ENCODE data around the gene MXRA8.
A peak's percentile ranks its signal among the peaks of the same experiment; 100 is the strongest.
"Not testable (repeated sequence)": the region's sequence is repeated elsewhere in the genome, so short reads cannot be mapped to it uniquely, and the experiment has no call there.

The MXRA8 gene

GRCh38 chr1:1358433-1359271 is at the start of gene MXRA8:
Gene MXRA8, minus strand, starts transcription at chr1:1358555. Its CDS starts 51 bp downstream, at chr1:1358504.
- no peak for DNase-seq

- peak; percentile 19 for DNase-seq
Observed at GRCh38 chr1:1407636-1408318, 49.4 kb upstream of the MXRA8 start.

- peak; percentile 95 for DNase-seq
Observed at GRCh38 chr1:1406821-1407635, 48.7 kb upstream of the MXRA8 start, which contains the start of gene MRPL20. Gene MRPL20, minus strand, starts transcription at chr1:1407293. Its CDS starts 76 bp downstream, at chr1:1407217.

- DNase-seq, result no peak
Observed at GRCh38 chr1:1406101-1406820, 47.9 kb upstream of the MXRA8 start.

GRCh38 chr1:1403653-1404052 is 45.3 kb upstream of the MXRA8 start:
- peak; percentile 74 for DNase-seq

- not testable (repeated sequence) for DNase-seq
Observed at GRCh38 chr1:1402901-1403392, 44.6 kb upstream of the MXRA8 start.

GRCh38 chr1:1402072-1402900 is 43.9 kb upstream of the MXRA8 start:
- peak; percentile 42 for DNase-seq

- DNase-seq, result no peak
Observed at GRCh38 chr1:1401457-1402010, 43.2 kb upstream of the MXRA8 start.

GRCh38 chr1:1400576-1401456 is 42.5 kb upstream of the MXRA8 start:
- DNase-seq, result no peak

GRCh38 chr1:1399872-1400575 is 41.7 kb upstream of the MXRA8 start:
- DNase-seq, result no peak

- peak; percentile 99 for DNase-seq
Observed at GRCh38 chr1:1399187-1399871, 41.0 kb upstream of the MXRA8 start, which contains the start of gene CCNL2. Gene CCNL2, minus strand, starts transcription at chr1:1399335. Its CDS starts 29 bp downstream, at chr1:1399306.

- DNase-seq, result peak; percentile 39
Observed at GRCh38 chr1:1398677-1399186, 40.4 kb upstream of the MXRA8 start.

GRCh38 chr1:1397839-1398523 is 39.6 kb upstream of the MXRA8 start:
- DNase-seq, result peak; percentile 15

- no peak for DNase-seq
Observed at GRCh38 chr1:1395166-1395565, 36.8 kb upstream of the MXRA8 start.

GRCh38 chr1:1394116-1394515 is 35.8 kb upstream of the MXRA8 start:
- DNase-seq, result no peak

- DNase-seq, result no peak
Observed at GRCh38 chr1:1393428-1393827, 35.1 kb upstream of the MXRA8 start.

GRCh38 chr1:1393014-1393413 is 34.7 kb upstream of the MXRA8 start:
- DNase-seq, result no peak

- DNase-seq, result no peak
Observed at GRCh38 chr1:1391225-1391624, 32.9 kb upstream of the MXRA8 start.
